Right lobe of liver (tissue), 4 donors: ENCODE results near the gene MCAM.

Experiments used
- CTCF ChIP-seq, 4 donors: fragments of 200-600 bp in 3 of 4; fragments of 450-650 bp in 1 of 4; IDR thresholded peaks; one replicate each; pipeline versions ENCODE4 v1.5.1 to v1.8.0; 2016 to 2022; ENCODE audit warnings: antibody characterized with exemption in 4 of 4, mild to moderate bottlenecking in 2 of 4
- POLR2A ChIP-seq: fragments of 450-650 bp; IDR thresholded peaks from one replicate; pipeline ENCODE4 v1.6.1; 2017; ENCODE audit warnings: antibody characterized with exemption, mild to moderate bottlenecking
- donor health status: DM: no; HTN: no; CAD: no.
- donor health status: DM: no; HTN: no; CAD: no.
- donor health status: DM: no; HTN: yes; CAD: no.

DNA sequence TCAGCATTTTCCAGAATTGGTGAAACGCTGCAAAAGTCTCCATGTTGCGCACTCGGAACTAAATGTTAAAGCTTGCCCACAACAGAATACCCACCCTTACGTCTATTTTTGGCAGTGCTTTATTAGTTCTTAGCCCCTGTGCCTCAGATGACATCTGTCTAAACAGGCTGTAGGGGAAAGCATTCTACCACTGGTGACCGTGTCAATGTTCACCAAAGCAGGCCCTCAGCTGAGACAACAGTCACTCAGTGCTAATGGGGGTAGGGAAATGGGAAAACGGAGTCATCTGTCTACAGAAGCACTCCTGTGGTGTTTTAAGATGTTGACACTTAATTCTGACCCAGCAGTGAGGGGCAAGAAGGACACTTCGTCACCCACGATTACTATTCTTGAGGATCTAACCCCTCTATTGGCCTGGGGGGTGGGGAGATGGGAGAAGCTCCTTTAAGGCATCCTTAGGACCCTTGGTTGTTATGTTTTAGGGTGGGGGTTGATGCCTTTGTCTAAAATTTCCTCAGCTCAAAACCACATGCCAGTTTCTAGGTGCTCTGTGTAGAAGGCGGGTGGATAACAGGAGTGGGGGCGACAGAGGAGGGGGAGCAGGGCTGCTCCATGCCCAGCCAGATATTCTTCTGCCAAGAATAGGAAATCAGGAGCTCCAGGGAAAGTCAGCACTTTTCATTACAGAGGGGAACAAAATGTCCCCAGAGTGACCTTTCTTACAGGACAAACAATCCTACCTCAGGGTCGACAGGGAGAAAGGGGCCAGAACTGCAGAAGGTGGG, 45.2 kb upstream of the MCAM start:
- TF ChIP-seq POLR2A, result no peak
- no peak for TF ChIP-seq CTCF (IDR thresholded peaks at IDR 0.05)
